LoVo (cell line): ENCODE data around the gene FBXL14.

Experiments used
- DNase-seq: peaks from one replicate; pipeline ENCODE4 v3.0.0-alpha.2; 2016; ENCODE audit warnings: low spot score

Gene FBXL14

GRCh38 chr12:1592444-1593173, 1.8 kb downstream of the FBXL14 start:
- no peak for DNase-seq

- DNase-seq: no peak
These were observed 2.8 kb downstream of the FBXL14 start for GRCh38 chr12:1591543-1591942.

GRCh38 chr12:1591034-1591433, 3.3 kb downstream of the FBXL14 start:
- no peak for DNase-seq

GRCh38 chr12:1590221-1590979, 4.0 kb downstream of the FBXL14 start:
- no peak for DNase-seq

GRCh38 chr12:1588575-1588947, 5.8 kb downstream of the FBXL14 start:
- no peak for DNase-seq

DNA sequence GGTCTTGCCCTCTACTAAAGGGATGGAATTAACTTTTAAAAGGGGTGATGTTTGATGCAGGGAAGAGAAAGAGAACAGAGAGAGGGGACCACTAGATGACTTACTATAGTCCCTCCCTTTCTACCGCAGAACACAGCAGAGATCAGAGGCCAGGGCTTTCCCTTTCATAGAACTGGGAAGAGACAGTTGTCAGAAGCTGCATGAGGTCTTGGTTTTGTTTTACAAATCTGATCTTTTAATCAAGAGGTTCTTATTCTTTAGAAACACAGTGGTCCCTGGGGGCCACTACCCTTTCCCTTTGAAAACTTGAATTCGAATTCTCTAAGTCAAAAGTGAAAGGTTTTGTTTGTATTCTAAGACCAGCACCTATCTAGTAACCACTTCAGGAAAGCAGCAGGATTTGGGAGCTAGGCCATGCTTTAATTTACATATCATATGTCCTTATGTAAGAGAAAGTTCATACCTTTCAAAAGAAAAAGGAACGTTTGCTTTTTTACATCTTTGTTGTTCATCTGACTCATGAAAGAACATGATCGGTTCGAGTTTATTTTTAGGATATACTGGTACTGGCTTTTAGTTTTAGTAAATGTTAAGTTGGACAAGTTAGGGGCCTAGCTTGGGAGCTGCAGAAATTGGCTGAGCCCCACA, 6.3 kb downstream of the FBXL14 start:
- DNase-seq: no peak

GRCh38 chr12:1584326-1584725, 10.1 kb downstream of the FBXL14 start:
- DNase-seq: no peak

- peak; percentile 84 for DNase-seq
These were observed 10.8 kb downstream of the FBXL14 start for GRCh38 chr12:1583421-1584078.

DNA sequence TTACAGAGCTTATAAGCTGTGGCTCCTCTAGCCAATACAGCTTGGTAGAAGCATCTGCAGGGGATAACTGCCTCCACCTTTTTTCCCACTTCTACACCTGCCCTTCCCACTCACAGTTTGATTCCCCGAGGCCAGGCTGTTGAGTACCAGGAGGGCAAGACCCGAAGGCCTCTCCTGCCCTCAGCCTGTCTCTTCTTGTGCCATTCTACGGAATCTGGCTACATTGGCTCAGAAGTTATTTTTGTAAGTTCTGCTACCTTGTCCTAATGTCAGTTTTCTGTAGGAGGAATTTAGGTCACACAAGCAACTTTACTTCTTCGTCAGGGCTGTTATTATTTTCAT, 11.7 kb downstream of the FBXL14 start:
- DNase-seq: no peak

- DNase-seq: no peak
These were observed 12.2 kb downstream of the FBXL14 start for GRCh38 chr12:1581973-1582708.

- no peak for DNase-seq
These were observed 13.9 kb downstream of the FBXL14 start for GRCh38 chr12:1580526-1580925.

DNA sequence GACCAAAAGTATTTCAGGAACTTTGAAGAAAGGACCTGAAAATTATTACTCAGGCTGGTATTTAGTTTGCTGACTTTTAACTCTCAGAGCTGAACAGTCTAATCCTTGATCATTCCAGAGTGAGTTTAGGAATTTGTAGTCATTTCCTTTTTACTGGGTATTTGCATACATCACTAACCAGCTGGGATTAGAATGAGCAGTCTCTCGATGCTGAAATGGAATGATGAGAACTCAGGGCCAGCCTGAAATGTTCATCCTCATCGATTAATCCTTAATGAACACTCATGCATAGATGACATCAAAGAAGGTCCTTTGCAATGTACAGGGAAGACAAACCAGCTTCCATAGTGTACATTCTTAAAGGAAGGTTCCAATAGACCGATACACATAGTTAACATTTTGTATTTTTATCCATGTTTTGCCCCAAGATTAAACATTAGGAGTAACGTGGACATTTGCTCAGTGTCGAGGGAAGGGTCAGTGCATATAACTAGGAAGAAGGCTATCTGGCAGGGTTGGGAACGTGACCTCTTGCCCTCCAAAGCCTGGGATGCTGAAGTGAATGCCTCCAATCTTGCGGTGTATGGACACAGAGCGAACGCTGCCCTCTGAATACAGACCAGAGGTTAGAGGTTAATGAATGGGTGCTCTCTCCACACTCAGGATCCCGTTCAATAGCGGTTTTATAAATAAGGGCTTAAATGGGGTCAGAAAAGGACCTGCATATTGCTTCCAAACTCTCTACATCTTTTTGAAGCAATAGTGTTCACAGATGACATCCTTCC, 14.5 kb downstream of the FBXL14 start:
- no peak for DNase-seq

GRCh38 chr12:1576410-1577241, 17.8 kb downstream of the FBXL14 start:
- DNase-seq: peak; percentile 49

GRCh38 chr12:1575408-1576401, 18.7 kb downstream of the FBXL14 start:
- no peak for DNase-seq

DNA sequence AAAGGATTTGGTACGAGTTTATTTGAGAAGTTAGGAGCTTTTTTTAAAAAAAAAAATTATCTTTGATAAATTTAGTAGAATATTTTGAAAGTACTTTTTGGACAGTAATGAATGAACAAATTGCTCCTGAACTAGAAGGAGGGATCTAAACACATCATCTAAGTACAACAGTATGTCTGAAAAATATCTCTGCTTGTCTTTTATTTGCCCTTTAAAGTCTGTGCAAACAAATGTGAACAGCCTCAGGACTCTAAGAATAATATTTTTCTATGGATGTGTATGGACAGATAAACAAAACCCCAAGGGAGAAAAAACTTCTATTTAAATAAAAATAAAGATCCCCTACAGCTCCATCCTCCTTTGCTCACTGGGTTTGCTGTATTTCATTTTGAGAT, 19.5 kb downstream of the FBXL14 start:
- DNase-seq: no peak

GRCh38 chr12:1573960-1574864, 20.2 kb downstream of the FBXL14 start:
- no peak for DNase-seq

DNA sequence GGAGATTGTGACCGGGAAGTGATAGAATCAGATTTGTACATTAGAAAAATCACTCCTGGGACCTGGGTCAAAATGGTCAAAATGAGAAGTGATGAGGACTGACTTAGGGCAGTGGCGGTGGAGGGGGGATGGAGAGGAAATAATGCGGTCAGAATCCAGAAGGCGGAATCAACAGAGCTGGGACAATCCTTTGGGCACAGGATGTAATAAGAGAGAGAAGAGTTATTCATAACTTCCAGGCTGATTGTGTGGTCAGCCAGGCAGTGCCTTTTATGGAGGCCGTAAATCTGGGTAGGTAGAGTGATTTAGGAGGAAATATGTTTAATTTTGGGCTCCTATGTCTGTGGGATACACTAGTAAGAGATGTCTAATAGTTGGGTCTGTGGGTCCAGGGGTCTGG, 21.6 kb downstream of the FBXL14 start:
- DNase-seq: no peak

DNA sequence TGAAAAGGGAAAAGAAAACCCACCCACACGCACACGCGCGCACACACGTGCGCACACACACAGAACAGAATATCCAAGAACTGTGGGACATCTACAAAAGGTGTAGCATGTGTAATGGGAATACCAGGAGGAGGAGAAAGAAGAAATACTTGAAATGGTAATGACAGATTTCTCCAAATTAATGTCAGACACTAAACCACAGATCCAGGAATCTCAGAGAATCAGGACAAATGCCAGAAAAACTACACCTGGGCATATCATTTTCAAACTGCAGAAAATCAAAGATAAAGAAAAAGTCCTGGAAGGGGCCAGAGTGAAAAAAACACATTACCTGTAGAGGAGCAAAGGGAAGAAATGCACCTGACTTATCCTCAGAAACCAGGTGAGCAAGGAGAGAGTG, 26.5 kb downstream of the FBXL14 start:
- no peak for DNase-seq
